Sigmoid colon (tissue), 3 donors: ENCODE data around the gene SYPL2.

ENCODE experiments used
- CTCF ChIP-seq, 4 experiments: fragments of 450-650 bp in 3 of 4; fragments of 200-600 bp in 1 of 4; IDR thresholded peaks; one replicate each; pipeline ENCODE4 v1.5.1; 2016 to 2019; ENCODE audit warnings: antibody characterized with exemption in 4 of 4, mild to moderate bottlenecking in 3 of 4, moderate library complexity in 2 of 4
- POLR2A ChIP-seq, 2 donors: fragments of 450-650 bp; IDR thresholded peaks; one replicate each; pipeline ENCODE4 v1.6.1; 2016; ENCODE audit warnings: antibody characterized with exemption in 2 of 2, mild to moderate bottlenecking in 2 of 2, moderate library complexity in 2 of 2

DNA sequence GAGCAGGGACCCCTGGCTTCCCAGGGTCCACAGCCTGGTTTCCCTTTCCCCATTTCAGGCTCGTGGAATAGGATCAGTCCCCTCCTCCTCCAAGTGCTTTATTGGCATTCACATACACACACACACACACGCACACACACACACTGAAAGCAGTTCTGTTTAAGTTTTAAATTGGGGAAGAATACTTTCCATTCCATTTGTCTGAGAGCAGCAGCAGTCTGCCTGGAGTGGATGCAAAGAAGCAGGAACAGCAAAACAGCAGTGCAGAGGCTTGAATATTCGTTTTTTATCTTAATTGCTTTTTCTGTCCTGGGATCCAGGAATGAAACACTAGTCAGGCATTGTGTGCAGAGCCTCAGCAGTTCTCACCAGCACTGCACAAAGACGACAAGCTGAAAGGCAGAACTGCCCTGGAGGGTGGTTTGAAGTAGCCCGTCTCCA lies 34.6 kb downstream of the SYPL2 start:
- TF ChIP-seq POLR2A (IDR thresholded peaks at IDR 0.05) (no peak), CTCF (IDR thresholded peaks at IDR 0.05) (no peak)
